Colonic mucosa (tissue), 4 donors: ENCODE measurements around the gene STARD9. TPM values are rescaled to one million over a fixed set of nuclear protein-coding genes. Genes with fewer than 3 reads are reported as not detected.

Experiments
- DNase-seq: peaks from one replicate; pipeline ENCODE4 v3.0.0-alpha.2; 2020
- H3K27ac ChIP-seq: fragments of 200-600 bp; one replicate; pipeline ENCODE4 v1.8.0; 2021
- H3K27me3 ChIP-seq: fragments of 200-600 bp; one replicate; pipeline ENCODE4 v1.8.0; 2021
- H3K36me3 ChIP-seq: fragments of 200-600 bp; one replicate; pipeline ENCODE4 v1.8.0; 2021
- H3K4me1 ChIP-seq: fragments of 200-600 bp; one replicate; pipeline ENCODE4 v1.8.0; 2021; ENCODE audit warnings: mild to moderate bottlenecking
- H3K4me3 ChIP-seq: fragments of 200-600 bp; one replicate; pipeline ENCODE4 v1.8.0; 2021
- H3K9ac ChIP-seq, 2 donors: one replicate each; pipeline ENCODE4 v1.7.0; 2013; ENCODE audit warnings: control low read depth in 2 of 2, low read depth in 2 of 2, low read length in 2 of 2
- H3K9me3 ChIP-seq: fragments of 200-600 bp; one replicate; pipeline ENCODE4 v1.8.0; 2021
- intact Hi-C: fragments of 100-400 bp; cut with DNase I; formaldehyde crosslinking; loops from one replicate; pipeline ENCODE4 v1.14.1; 2022
- total RNA-seq, 2 donors: library from RNA; stranded (reverse); fragmentation: NEBNext Ultra II Directional in 1 of 2; extraction: Animal tissue kit (Norgen Biotek cat#: 25700) in 1 of 2; gene quantifications; one replicate each; pipeline ENCODE4 v1.2.1, GENCODE V29; 2021
- TF ChIP-seq, protein P1 (sequence below): fragments of 200-600 bp; IDR thresholded peaks from one replicate; pipeline ENCODE4 v1.8.0; 2022; ENCODE audit warnings: antibody characterized with exemption, mild to moderate bottlenecking
- donor health status: healthy.
- donor health status: DM: no; HTN: no; CAD: no.
- donor health status: DM: no; HTN: no; CAD: no.

The STARD9 gene
- total RNA-seq, 2 donors from 2014 or later: 4.7 to 5.2 TPM

DNA sequence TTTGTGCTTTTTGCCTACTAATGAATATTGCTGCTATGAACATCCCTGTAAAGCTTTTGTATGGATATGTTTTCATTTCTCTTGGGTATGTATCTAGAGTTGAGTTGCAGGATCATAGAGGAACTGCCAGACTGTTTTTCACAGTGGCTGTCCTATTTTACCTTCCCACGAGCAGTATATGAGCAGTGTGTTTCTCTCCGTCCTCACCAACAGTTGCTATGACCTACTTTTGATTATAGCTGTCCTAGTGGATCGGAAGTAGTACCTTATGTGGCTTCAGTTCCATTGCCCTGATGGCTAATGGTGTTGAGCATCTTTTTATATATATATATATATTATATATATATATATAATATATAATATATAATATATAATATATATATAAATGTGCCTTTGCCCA is 136.3 kb downstream of the STARD9 start:
- Histone ChIP-seq H3K9me3 (no peaks in the 10 kb centered on the region), H3K27me3 (no peaks in the 10 kb centered on the region), H3K9ac (no peak overlapping the region), H3K4me3 (no peak overlapping the region), H3K4me1 (no peaks in the 10 kb centered on the region), H3K27ac (no peak overlapping the region), H3K36me3 (no peaks in the 10 kb centered on the region)
- DNase-seq: no peak
- TF ChIP-seq, protein P1, sequence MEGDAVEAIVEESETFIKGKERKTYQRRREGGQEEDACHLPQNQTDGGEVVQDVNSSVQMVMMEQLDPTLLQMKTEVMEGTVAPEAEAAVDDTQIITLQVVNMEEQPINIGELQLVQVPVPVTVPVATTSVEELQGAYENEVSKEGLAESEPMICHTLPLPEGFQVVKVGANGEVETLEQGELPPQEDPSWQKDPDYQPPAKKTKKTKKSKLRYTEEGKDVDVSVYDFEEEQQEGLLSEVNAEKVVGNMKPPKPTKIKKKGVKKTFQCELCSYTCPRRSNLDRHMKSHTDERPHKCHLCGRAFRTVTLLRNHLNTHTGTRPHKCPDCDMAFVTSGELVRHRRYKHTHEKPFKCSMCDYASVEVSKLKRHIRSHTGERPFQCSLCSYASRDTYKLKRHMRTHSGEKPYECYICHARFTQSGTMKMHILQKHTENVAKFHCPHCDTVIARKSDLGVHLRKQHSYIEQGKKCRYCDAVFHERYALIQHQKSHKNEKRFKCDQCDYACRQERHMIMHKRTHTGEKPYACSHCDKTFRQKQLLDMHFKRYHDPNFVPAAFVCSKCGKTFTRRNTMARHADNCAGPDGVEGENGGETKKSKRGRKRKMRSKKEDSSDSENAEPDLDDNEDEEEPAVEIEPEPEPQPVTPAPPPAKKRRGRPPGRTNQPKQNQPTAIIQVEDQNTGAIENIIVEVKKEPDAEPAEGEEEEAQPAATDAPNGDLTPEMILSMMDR: no peak
- intact Hi-C loops: no loop called here

DNA sequence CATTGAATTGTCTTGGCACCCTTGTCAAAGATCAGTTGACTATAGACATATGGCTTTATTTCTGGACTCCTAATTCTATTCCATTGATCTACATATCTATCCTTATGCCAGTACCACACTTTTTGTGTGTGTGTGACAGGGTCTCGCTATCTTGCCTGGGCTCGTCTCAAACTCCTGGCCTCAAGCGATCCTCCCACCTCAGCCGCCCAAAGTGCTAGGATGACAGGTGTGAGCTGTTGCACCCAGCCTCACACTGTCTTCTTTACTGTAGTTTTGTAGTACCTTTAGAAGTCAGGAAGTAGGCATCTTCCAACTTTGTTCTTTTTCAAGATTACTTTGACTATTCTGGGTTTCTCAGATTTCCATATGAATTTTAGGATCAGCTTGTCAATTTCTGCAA is 137.2 kb downstream of the STARD9 start:
- intact Hi-C loops: no loop called here

DNA sequence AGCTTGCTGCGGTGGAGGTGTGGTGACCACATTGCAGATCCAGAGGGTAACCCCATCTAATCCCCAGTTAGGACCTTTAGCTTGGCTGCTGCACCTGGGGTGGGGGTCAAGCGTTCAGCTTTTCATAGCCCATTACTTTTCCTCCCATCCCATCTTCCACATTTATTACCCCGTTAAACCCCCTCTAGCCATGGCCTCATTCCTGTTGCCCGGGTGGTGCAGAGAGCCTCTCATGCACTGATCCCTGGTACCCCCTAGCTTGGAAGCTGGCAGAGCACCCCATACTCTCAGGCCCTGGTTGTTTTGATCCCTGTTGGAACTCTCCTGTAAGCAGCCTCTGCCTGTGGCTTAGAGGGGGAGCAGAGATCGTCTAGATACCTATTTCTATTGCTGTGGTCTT is 140.7 kb downstream of the STARD9 start:
- Histone ChIP-seq H3K9ac (no peak overlapping the region), H3K27me3 (no peaks in the 10 kb centered on the region), H3K4me3 (no peak overlapping the region), H3K9me3 (no peaks in the 10 kb centered on the region), H3K27ac (no peak overlapping the region), H3K4me1 (no peaks in the 10 kb centered on the region), H3K36me3 (no peaks in the 10 kb centered on the region)
- no peak for DNase-seq
- intact Hi-C loops: no loop called here
- TF ChIP-seq, protein P1: no peak

More for the DNA sequence above, 137.2 kb downstream of the STARD9 start:
- no peak overlapping the region for H3K4me3 ChIP-seq
- H3K27ac ChIP-seq: no peak overlapping the region
- H3K9me3 ChIP-seq: no peaks in the 10 kb centered on the region
- H3K27me3 ChIP-seq: no peaks in the 10 kb centered on the region
- no peak for DNase-seq
- no peaks in the 10 kb centered on the region for H3K36me3 ChIP-seq
- no peak overlapping the region for H3K9ac ChIP-seq
- no peaks in the 10 kb centered on the region for H3K4me1 ChIP-seq
- TF ChIP-seq, protein P1: no peak

DNA sequence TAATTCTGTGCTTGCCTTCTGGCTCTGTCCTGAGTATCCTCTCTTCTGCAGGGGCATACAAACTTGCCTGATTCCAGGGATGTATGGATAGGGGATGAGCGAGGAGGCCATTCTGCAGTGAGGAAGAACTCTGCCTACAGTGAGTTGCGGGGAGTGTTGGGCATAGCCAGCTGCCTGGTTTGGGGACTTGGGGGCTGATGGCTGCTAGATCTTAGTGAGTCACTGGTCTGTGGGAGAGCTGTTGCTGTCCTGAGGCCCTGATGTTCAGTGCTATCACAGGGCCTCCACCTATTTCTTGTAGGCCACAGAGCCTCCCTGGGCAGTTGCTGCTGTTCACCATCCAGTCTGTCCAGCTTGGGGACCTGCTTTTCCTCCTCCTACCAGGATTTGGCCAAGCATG is 141.2 kb downstream of the STARD9 start:
- TF ChIP-seq, protein P1: no peak
- H3K27ac ChIP-seq: no peak overlapping the region
- H3K27me3 ChIP-seq: no peaks in the 10 kb centered on the region
- no peak overlapping the region for H3K4me3 ChIP-seq
- H3K9ac ChIP-seq: no peak overlapping the region
- intact Hi-C loops: no loop called here
- no peaks in the 10 kb centered on the region for H3K36me3 ChIP-seq
- H3K9me3 ChIP-seq: no peaks in the 10 kb centered on the region
- DNase-seq: no peak
- H3K4me1 ChIP-seq: no peaks in the 10 kb centered on the region

DNA sequence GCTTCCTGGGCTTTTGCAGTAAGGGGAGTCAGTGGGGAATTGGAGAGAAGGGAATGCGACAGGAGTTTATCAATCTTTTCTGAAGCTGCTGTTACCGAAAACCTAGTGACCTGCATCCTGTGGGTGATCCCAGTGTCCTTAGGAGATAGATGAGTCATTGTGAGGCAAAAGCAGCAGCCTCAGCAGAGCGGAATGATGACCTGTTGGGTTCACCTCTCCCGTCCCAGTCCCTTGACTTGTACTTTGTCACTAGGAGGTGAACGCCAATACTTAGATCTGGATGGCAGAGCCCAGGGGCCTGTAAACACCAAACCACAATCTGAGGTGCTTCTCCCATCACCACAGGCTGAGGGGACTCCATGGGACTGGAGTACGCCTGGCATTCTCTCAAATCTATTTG is 143.6 kb downstream of the STARD9 start:
- Histone ChIP-seq H3K9ac (no peak overlapping the region), H3K4me3 (no peak overlapping the region), H3K36me3 (peaks cover 4% of the 10 kb centered on the region), H3K9me3 (no peaks in the 10 kb centered on the region), H3K4me1 (no peaks in the 10 kb centered on the region), H3K27me3 (no peaks in the 10 kb centered on the region), H3K27ac (no peak overlapping the region)
- intact Hi-C loops: no loop called here
- TF ChIP-seq, protein P1: no peak
- no peak for DNase-seq

DNA sequence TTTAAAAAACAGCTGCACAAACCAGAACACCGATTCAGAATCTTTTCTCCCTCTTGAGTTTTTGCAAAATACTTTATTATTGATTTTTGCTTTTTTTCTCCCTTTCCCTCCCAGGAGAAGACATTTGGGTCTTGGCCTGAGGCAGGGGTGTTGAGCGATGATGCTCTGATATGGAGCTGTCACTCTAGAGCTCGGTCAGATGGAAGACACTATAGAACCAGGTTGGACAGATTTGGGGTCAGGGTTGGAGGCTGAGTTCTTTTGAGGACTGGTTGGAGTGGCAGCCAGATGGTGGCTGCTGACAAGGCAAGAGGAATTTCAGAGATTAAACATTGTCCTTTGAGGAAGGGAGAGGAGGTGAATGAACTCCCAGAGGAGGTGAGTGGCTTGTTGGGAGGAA is 144.7 kb downstream of the STARD9 start:
- Histone ChIP-seq H3K27ac (no peak overlapping the region), H3K27me3 (no peaks in the 10 kb centered on the region), H3K9me3 (no peaks in the 10 kb centered on the region), H3K4me1 (no peaks in the 10 kb centered on the region), H3K4me3 (no peak overlapping the region), H3K36me3 (peaks cover 4% of the 10 kb centered on the region), H3K9ac (no peak overlapping the region)
- DNase-seq: no peak
- TF ChIP-seq, protein P1: no peak
- intact Hi-C loops: no loop called here
